K562 (cell line): ENCODE results near the gene AVPI1. TPM values are rescaled to one million over a fixed set of nuclear protein-coding genes. Genes with fewer than 3 reads are reported as not detected.

Experiments used
- CHD7 ChIP-seq: fragments of 200-600 bp; sonication (generic); IDR thresholded peaks from one replicate; pipeline ENCODE4 v1.6.1; 2012; ENCODE audit warnings: mild to moderate bottlenecking, low read depth, low read length, inconsistent platforms
- EP300 ChIP-seq: IDR thresholded peaks from 2 replicates; pipeline ENCODE4 v1.6.1; 2012; ENCODE audit warnings: low read length, improper control_type of control experiment
- HIVEP1 ChIP-seq: fragments of 250-450 bp; sonication (Bioruptor Pico); IDR thresholded peaks from 2 replicates; pipeline ENCODE4 v1.4.0; 2020; ENCODE audit warnings: mild to moderate bottlenecking
- ID3 ChIP-seq, 2 experiments: fragments of 250-450 bp in 1 of 2; fragments of 450-650 bp in 1 of 2; sonication (Bioruptor Pico) in 1 of 2; IDR thresholded peaks; 2 replicates each; pipeline versions ENCODE4 v1.6.1 to v1.8.0; 2016 to 2021; ENCODE audit warnings: mild to moderate bottlenecking in 2 of 2, moderate library complexity in 2 of 2, missing compliant biosample characterization in 1 of 2, missing genetic modification characterization in 1 of 2
- KLF6 ChIP-seq: fragments of 250-450 bp; sonication (Bioruptor Pico); IDR thresholded peaks from 2 replicates; pipeline ENCODE4 v1.4.0; 2020; ENCODE audit warnings: mild to moderate bottlenecking, moderate library complexity, borderline replicate concordance
- MCM5 ChIP-seq: fragments of 450-650 bp; IDR thresholded peaks from 2 replicates; pipeline ENCODE4 v1.6.1; 2016; ENCODE audit warnings: low read depth
- MTA3 ChIP-seq: fragments of 450-650 bp; formaldehyde crosslinking; IDR thresholded peaks from 2 replicates; pipeline ENCODE4 v1.6.1; 2017; ENCODE audit warnings: mild to moderate bottlenecking, borderline replicate concordance
- MXD1 ChIP-seq: fragments of 250-450 bp; sonication (Bioruptor Pico); IDR thresholded peaks from 2 replicates; pipeline ENCODE4 v1.8.0; 2021; ENCODE audit warnings: borderline replicate concordance, mild to moderate bottlenecking, moderate library complexity; ENCODE audit not compliant: poor library complexity, severe bottlenecking
- USF2 ChIP-seq: sonication (generic); formaldehyde crosslinking; IDR thresholded peaks from 2 replicates; pipeline ENCODE4 v1.5.0; 2020; ENCODE audit warnings: missing genetic modification reagents
- ZBTB12 ChIP-seq: fragments of 250-450 bp; sonication (Bioruptor Pico); IDR thresholded peaks from 2 replicates; pipeline ENCODE4 v1.4.0; 2020
- ZFP1 ChIP-seq: fragments of 450-650 bp; formaldehyde crosslinking; IDR thresholded peaks from 2 replicates; pipeline ENCODE4 v1.4.0; 2020; ENCODE audit warnings: mild to moderate bottlenecking, mixed read lengths
- ZNF146 ChIP-seq: IDR thresholded peaks from one replicate; pipeline ENCODE4 v1.6.1; 2018; ENCODE audit warnings: missing compliant biosample characterization; ENCODE audit not compliant: unreplicated experiment
- ZNF766 ChIP-seq: fragments of 200-800 bp; sonication (Bioruptor generic); conservative IDR thresholded peaks from 2 replicates; pipeline ENCODE4 v1.6.1; 2016; ENCODE audit warnings: missing genetic modification characterization, missing compliant biosample characterization
- polyA plus RNA-seq, 8 experiments: library from polyadenylated mRNA; depleted of rRNA in 4 of 8; stranded (reverse) in 5 of 8; unstranded in 3 of 8; fragments of >200 nt; fragmentation: Nextera tagmentation in 2 of 8; fragmentation: Illumina TruSeq in 1 of 8; extraction: Ambion mirVana in 2 of 8; extraction: Trizol in 1 of 8; gene quantifications; 2 replicates each; pipeline versions ENCODE4 v1.2.1 to v1.2.3, GENCODE V29; 2011 to 2014; ENCODE audit warnings: inconsistent platforms in 1 of 8, missing spikeins in 1 of 8
- total RNA-seq, 7 experiments: library from RNA; depleted of rRNA in 6 of 7; stranded (reverse); fragments of >200 nt in 6 of 7; fragmentation: Illumina TruSeq in 2 of 7; extraction: Trizol in 2 of 7; gene quantifications; 2 replicates each; pipeline versions ENCODE4 v1.2.1 to v1.2.3, GENCODE V29; 2011 to 2021; ENCODE audit warnings: low replicate concordance in 1 of 7

The AVPI1 gene
- total and polyA plus RNA-seq, 9 of the 15 experiments (the other 6 are each of a cell fraction or from before 2014, with no cell fraction given) = 0.90 to 10.4 (median 7.4) TPM

GRCh38 chr10:97689559-97690020, 2.5 kb upstream of the AVPI1 start (continued):
- TF ChIP-seq CHD7 (no peak), ZBTB12 (CRISPR knock-in tag) (no peak), ID3 (CRISPR knock-in tag; IDR thresholded peaks at IDR 0.05) (no peak), ID3 (tag; IDR thresholded peaks at IDR 0.05) (peak; percentile 59; the same call in 1 of the 2 replicates), ZNF766 (CRISPR knock-in tag) (peak; percentile 65; the same call in 1 of the 2 replicates), KLF6 (peak; percentile 57; the same call in 1 of the 2 replicates), USF2 (peak; percentile 42; the same call in 1 of the 2 replicates), ZNF146 (CRISPR knock-in tag) (no peak), MTA3 (no peak), ZFP1 (CRISPR knock-in tag) (no peak), EP300 (no peak), MXD1 (CRISPR knock-in tag) (no peak), HIVEP1 (CRISPR knock-in tag) (0 out of 2 replicates have a peak, but pooled peaks have one; percentile 26), MCM5 (no peak)
